ENCODE measurements around the gene ARHGEF39. TPM values are rescaled to one million over a fixed set of nuclear protein-coding genes. Genes with fewer than 3 reads are reported as not detected.

ARHGEF39 gene
- total RNA-seq, 4 donors from 2014 or later: 1.6 to 7.4 (median 5.8) TPM

DNA sequence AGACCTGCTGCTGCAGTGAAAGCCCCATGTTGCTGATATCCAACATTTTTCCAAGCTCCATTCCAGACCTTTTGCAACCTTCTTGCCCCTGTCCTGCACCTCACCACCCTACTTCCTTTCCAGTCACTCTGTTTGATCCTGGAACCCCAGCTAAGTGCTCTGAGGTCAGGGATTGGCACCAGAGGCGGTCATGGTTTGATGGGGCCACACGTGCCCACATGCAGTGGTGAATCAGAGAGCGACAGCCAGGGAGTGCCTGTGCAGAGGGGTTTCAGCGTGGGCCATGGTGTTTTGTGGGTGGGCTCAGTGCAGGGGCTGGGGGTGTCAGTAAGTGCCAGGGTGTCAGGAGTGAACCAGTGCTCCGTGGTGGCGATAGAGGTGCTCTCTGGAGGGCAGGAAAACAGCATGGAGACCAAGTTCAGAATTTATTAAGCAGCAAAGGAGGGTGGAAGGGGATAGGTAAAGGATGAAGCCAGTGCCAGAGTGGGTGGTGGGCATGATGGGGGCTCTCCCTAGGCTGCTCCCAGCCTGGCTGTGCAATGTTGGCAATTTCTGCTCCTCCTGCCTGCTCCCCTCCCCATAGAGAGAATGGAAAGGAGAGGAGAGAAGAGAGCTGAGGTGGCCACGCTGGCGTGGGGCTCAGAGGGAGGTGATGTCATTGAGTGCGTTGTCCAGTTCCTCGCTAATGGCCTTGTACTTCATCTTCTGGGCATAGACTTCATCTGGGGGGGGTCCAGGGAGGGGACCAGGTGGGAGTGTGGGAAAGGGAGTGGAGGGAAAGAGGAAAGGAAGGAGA, 17.7 kb upstream of the ARHGEF39 start:
- WGBS, 2 donors (ENCODE audit: low coverage in 1 of 2): 73 to 87% methylated on average over 5 to 10 of the region's 10 CpGs
- no peak for DNase-seq
- TF ChIP-seq CTCF (IDR thresholded peaks at IDR 0.05) (no peak), POLR2A (IDR thresholded peaks at IDR 0.05) (no peak), POLR2AphosphoS5 (IDR thresholded peaks at IDR 0.05) (peak in 1 of 3 donors; percentile 4), EP300 (IDR thresholded peaks at IDR 0.05; ENCODE audit: low read depth) (no peak)
- in situ Hi-C loops (cut with MboI; ENCODE audit: low pct_ligation_motif_present in 1 of 4, low pct_unique_long_range_greater_than_20kb in 1 of 4, low sequenced_read_pairs in 3 of 4) (loop anchor here in 1 of 4 donors (25.0 kb wide), 1 partner anchor 695 kb away; the partner anchor contains the start of gene DNAJB5), intact Hi-C loops (cut with DNase I; ENCODE audit: low total_unique reads) (no loop called here)
- Histone ChIP-seq H3K36me3 (peaks cover 0 to 6% (median 0%) of the 10 kb centered on the region in 4 donors), H3K27ac (peak overlapping the region; percentile 28 to 95 (median 92)), H3K4me1 (peaks cover 0 to 11% (median 0%) of the 10 kb centered on the region in 4 donors), H3K27me3 (no peaks in the 10 kb centered on the region), H3K4me3 (no peak overlapping the region), H3K9me3 (no peaks in the 10 kb centered on the region)

- in situ Hi-C loops (cut with MboI; ENCODE audit: low pct_ligation_motif_present in 1 of 4, low pct_unique_long_range_greater_than_20kb in 1 of 4, low sequenced_read_pairs in 3 of 4): loop anchor here in 1 of 4 donors (25.0 kb wide), 1 partner anchor 695 kb away; the partner anchor contains the start of gene DNAJB5
- 86% methylated on average over 6 of the region's 6 CpGs; no CpG with 5 or more reads in 1 of the 2 donors for WGBS, 2 donors (ENCODE audit: low coverage in 1 of 2)
- no peak for DNase-seq
These were observed 17.1 kb upstream of the ARHGEF39 start for GRCh38 chr9:35682051-35682450.

GRCh38 chr9:35681341-35682002, 16.5 kb upstream of the ARHGEF39 start:
- no peak overlapping the region for H3K4me3 ChIP-seq
- no peak for DNase-seq
- no peaks in the 10 kb centered on the region for H3K9me3 ChIP-seq
- intact Hi-C loops (cut with DNase I; ENCODE audit: low total_unique reads): no loop called here
- in situ Hi-C loops (cut with MboI; ENCODE audit: low pct_ligation_motif_present in 1 of 4, low pct_unique_long_range_greater_than_20kb in 1 of 4, low sequenced_read_pairs in 3 of 4): loop anchor here in 1 of 4 donors (25.0 kb wide), 1 partner anchor 694 kb away; the partner anchor contains the start of gene DNAJB5
- no peak for TF ChIP-seq EP300 (IDR thresholded peaks at IDR 0.05; ENCODE audit: low read depth)
- peak in 1 of 3 donors; percentile 46 for TF ChIP-seq POLR2AphosphoS5 (IDR thresholded peaks at IDR 0.05)
- no peak for TF ChIP-seq POLR2A (IDR thresholded peaks at IDR 0.05)
- TF ChIP-seq CTCF (IDR thresholded peaks at IDR 0.05): no peak
- H3K36me3 ChIP-seq: peaks cover 0 to 6% (median 0%) of the 10 kb centered on the region in 4 donors
- 68 to 100% methylated on average over 1 to 3 of the region's 3 CpGs for WGBS, 2 donors (ENCODE audit: low coverage in 1 of 2)
- no peaks in the 10 kb centered on the region for H3K27me3 ChIP-seq
- H3K4me1 ChIP-seq: peaks cover 0 to 12% (median 0%) of the 10 kb centered on the region in 4 donors
- peak overlapping the region; percentile 29 to 95 (median 92) for H3K27ac ChIP-seq

More at GRCh38 chr9:35682051-35682450, 17.1 kb upstream of the ARHGEF39 start:
- Histone ChIP-seq H3K27ac (peak overlapping the region; percentile 29 to 95 (median 92)), H3K4me1 (peaks cover 0 to 11% (median 0%) of the 10 kb centered on the region in 4 donors), H3K27me3 (no peaks in the 10 kb centered on the region), H3K9me3 (no peaks in the 10 kb centered on the region), H3K4me3 (no peak overlapping the region), H3K36me3 (peaks cover 0 to 6% (median 0%) of the 10 kb centered on the region in 4 donors)
- intact Hi-C loops (cut with DNase I; ENCODE audit: low total_unique reads): no loop called here
- TF ChIP-seq POLR2A (IDR thresholded peaks at IDR 0.05) (no peak), POLR2AphosphoS5 (IDR thresholded peaks at IDR 0.05) (peak in 1 of 3 donors; percentile 11)

- H3K36me3 ChIP-seq: peaks cover 0 to 6% (median 0%) of the 10 kb centered on the region in 4 donors
- H3K9me3 ChIP-seq: no peaks in the 10 kb centered on the region
- H3K27ac ChIP-seq: peak overlapping the region; percentile 24 to 95 (median 92)
- no peak overlapping the region for H3K4me3 ChIP-seq
- WGBS, 2 donors (ENCODE audit: low coverage in 1 of 2): 40 to 64% methylated on average over 1 to 15 of the region's 15 CpGs
- DNase-seq: no peak
- in situ Hi-C loops (cut with MboI; ENCODE audit: low pct_ligation_motif_present in 1 of 4, low pct_unique_long_range_greater_than_20kb in 1 of 4, low sequenced_read_pairs in 3 of 4) (loop anchor here in 1 of 4 donors (25.0 kb wide), 1 partner anchor 693 kb away; the partner anchor contains the start of gene DNAJB5), intact Hi-C loops (cut with DNase I; ENCODE audit: low total_unique reads) (no loop called here)
- TF ChIP-seq POLR2AphosphoS5 (IDR thresholded peaks at IDR 0.05): peak in 1 of 3 donors; percentile 65
- no peak for TF ChIP-seq CTCF (IDR thresholded peaks at IDR 0.05)
- TF ChIP-seq POLR2A (IDR thresholded peaks at IDR 0.05): no peak
- TF ChIP-seq EP300 (IDR thresholded peaks at IDR 0.05; ENCODE audit: low read depth): no peak
- peaks cover 6 to 16% (median 9%) of the 10 kb centered on the region in 4 donors for H3K4me1 ChIP-seq
- H3K27me3 ChIP-seq: no peaks in the 10 kb centered on the region
These were observed 15.5 kb upstream of the ARHGEF39 start for GRCh38 chr9:35680331-35681105.
